HepG2 (cell line): ENCODE measurements around the gene ATAD3C.
"Not testable (repeated sequence)": the region's sequence is repeated elsewhere in the genome, so short reads cannot be mapped to it uniquely, and the experiment has no call there.

Experiments
- HOXA5 ChIP-seq: sonication (generic); formaldehyde crosslinking; IDR thresholded peaks from 2 replicates; pipeline ENCODE4 v1.4.0; 2020; ENCODE audit warnings: missing genetic modification reagents
- SIN3A ChIP-seq: IDR thresholded peaks from 2 replicates; pipeline ENCODE4 v1.6.1; 2011; ENCODE audit warnings: low read depth, mild to moderate bottlenecking, control low read depth, low read length, borderline replicate concordance
- ZNF143 ChIP-seq: sonication (generic); formaldehyde crosslinking; IDR thresholded peaks from 2 replicates; pipeline ENCODE4 v1.4.0; 2020; ENCODE audit warnings: missing genetic modification reagents
- ZNF274 ChIP-seq: sonication (generic); formaldehyde crosslinking; IDR thresholded peaks from 2 replicates; pipeline ENCODE4 v1.5.1; 2020; ENCODE audit warnings: mild to moderate bottlenecking, missing genetic modification reagents
- TF ChIP-seq, protein P1 (sequence below): IDR thresholded peaks from 2 replicates; pipeline ENCODE4 v1.6.1; 2016; ENCODE audit warnings: low read depth, control low read depth

DNA sequence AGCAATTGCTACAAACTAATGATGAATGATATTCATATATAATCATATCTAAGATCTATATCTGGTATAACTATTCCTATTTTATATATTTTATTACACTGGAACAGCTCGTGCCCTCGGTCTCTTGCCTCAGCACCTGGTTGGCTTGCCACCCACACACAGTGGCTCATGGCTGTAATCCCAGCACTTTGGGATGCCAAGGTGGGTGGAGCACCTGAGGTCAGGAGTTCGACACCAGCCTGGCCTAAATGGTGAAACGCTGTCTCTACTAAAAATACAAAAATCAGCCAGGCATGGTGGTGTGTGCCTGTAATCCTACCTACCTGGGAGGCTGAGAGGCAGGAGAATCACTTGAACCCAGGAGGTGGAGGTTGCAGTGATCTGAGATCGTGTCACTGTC, 56.3 kb downstream of the ATAD3C start:
- TF ChIP-seq, protein P1, sequence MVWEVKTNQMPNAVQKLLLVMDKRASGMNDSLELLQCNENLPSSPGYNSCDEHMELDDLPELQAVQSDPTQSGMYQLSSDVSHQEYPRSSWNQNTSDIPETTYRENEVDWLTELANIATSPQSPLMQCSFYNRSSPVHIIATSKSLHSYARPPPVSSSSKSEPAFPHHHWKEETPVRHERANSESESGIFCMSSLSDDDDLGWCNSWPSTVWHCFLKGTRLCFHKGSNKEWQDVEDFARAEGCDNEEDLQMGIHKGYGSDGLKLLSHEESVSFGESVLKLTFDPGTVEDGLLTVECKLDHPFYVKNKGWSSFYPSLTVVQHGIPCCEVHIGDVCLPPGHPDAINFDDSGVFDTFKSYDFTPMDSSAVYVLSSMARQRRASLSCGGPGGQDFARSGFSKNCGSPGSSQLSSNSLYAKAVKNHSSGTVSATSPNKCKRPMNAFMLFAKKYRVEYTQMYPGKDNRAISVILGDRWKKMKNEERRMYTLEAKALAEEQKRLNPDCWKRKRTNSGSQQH, result not testable (repeated sequence)
- TF ChIP-seq ZNF143 (CRISPR knock-in tag); HOXA5 (CRISPR knock-in tag); ZNF274 (CRISPR knock-in tag); SIN3A: not testable (repeated sequence)
